Measurements from ENCODE around the gene SCYL1.

DNA sequence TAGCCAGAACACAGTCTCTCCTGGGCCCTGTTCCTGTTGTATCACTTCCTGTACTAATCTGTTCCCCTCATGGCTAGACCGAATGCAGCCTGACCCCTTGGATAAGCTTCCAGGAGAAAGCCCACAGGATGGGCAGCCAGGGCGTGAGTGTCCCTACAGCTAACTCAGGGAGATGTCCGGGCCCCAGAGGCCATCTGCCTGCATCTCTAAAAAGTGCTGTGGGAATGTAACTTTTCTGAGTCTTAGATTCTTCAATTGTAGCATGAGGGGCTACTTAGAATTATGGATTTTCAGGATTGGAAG lies 33.8 kb upstream of the SCYL1 start:
- TF ChIP-seq, protein P1, sequence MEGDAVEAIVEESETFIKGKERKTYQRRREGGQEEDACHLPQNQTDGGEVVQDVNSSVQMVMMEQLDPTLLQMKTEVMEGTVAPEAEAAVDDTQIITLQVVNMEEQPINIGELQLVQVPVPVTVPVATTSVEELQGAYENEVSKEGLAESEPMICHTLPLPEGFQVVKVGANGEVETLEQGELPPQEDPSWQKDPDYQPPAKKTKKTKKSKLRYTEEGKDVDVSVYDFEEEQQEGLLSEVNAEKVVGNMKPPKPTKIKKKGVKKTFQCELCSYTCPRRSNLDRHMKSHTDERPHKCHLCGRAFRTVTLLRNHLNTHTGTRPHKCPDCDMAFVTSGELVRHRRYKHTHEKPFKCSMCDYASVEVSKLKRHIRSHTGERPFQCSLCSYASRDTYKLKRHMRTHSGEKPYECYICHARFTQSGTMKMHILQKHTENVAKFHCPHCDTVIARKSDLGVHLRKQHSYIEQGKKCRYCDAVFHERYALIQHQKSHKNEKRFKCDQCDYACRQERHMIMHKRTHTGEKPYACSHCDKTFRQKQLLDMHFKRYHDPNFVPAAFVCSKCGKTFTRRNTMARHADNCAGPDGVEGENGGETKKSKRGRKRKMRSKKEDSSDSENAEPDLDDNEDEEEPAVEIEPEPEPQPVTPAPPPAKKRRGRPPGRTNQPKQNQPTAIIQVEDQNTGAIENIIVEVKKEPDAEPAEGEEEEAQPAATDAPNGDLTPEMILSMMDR (IDR thresholded peaks at IDR 0.05): no peak
- TF ChIP-seq EZH2 (IDR thresholded peaks at IDR 0.05; ENCODE audit: borderline replicate concordance, insufficient read depth, low read depth, low read length, poor library complexity, severe bottlenecking): no peak

All from B cell (primary cell).